Ishikawa (cell line): ENCODE measurements around the gene BEGAIN.

Experiments used
- CEBPB ChIP-seq: IDR thresholded peaks from 2 replicates; pipeline ENCODE4 v1.6.1; 2012
- CREB1 ChIP-seq: IDR thresholded peaks from 2 replicates; pipeline ENCODE4 v1.6.1; 2012; ENCODE audit warnings: low read depth
- EGR1 ChIP-seq: IDR thresholded peaks from 2 replicates; pipeline ENCODE4 v1.6.1; 2012
- EP300 ChIP-seq: IDR thresholded peaks from 2 replicates; pipeline ENCODE4 v1.6.1; 2012; ENCODE audit warnings: borderline replicate concordance
- FOXM1 ChIP-seq: IDR thresholded peaks from 2 replicates; pipeline ENCODE4 v1.6.1; 2012; ENCODE audit warnings: low read depth, borderline replicate concordance
- NFIC ChIP-seq: IDR thresholded peaks from 2 replicates; pipeline ENCODE4 v1.6.1; 2012
- RAD21 ChIP-seq: IDR thresholded peaks from 2 replicates; pipeline ENCODE4 v1.6.1; 2012; ENCODE audit warnings: low read depth
- TAF1 ChIP-seq: IDR thresholded peaks from 2 replicates; pipeline ENCODE4 v1.6.1; 2012; ENCODE audit warnings: low read depth, mild to moderate bottlenecking
- TCF12 ChIP-seq: IDR thresholded peaks from 2 replicates; pipeline ENCODE4 v1.6.1; 2012; ENCODE audit warnings: low read depth
- TEAD4 ChIP-seq: IDR thresholded peaks from 2 replicates; pipeline ENCODE4 v1.6.1; 2012
- YY1 ChIP-seq: IDR thresholded peaks from 2 replicates; pipeline ENCODE4 v1.6.1; 2012; ENCODE audit warnings: low read depth
- ZBTB7A ChIP-seq: IDR thresholded peaks from 2 replicates; pipeline ENCODE4 v1.6.1; 2012; ENCODE audit warnings: low read depth
- TF ChIP-seq, protein P1 (sequence below): IDR thresholded peaks from 2 replicates; pipeline ENCODE4 v1.6.1; 2012; ENCODE audit warnings: low read depth, mild to moderate bottlenecking
- TF ChIP-seq, protein P2 (sequence below): IDR thresholded peaks from 2 replicates; pipeline ENCODE4 v1.6.1; 2012
- TF ChIP-seq, protein P3 (sequence below): IDR thresholded peaks from 2 replicates; pipeline ENCODE4 v1.6.1; 2012

The BEGAIN gene

DNA sequence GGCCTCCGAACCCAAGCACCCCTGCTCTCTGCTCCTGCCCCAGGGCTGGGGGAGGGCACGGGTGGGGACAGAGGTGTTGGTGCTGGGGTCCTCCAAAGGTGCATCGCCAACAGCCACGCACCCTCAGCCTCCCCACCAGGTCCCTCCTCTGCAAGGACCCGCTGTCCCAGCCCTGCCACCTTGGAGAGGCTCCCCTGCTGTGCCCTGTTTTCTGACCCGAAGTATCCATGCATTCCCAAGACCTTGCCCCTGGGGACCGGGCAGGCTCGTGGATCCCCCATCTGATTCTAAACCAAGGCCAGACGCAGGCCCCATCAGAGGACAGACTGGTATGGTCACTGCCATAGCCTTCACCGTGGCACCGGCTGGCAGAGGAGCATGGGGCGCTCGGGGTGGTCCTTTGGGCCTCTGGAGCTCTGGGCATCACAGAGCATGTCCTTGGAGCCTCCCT lies 22.7 kb upstream of the BEGAIN start:
- TF ChIP-seq FOXM1 (no peak), EP300 (no peak), NFIC (no peak), YY1 (no peak), CEBPB (no peak), TEAD4 (no peak)
- TF ChIP-seq, protein P1, sequence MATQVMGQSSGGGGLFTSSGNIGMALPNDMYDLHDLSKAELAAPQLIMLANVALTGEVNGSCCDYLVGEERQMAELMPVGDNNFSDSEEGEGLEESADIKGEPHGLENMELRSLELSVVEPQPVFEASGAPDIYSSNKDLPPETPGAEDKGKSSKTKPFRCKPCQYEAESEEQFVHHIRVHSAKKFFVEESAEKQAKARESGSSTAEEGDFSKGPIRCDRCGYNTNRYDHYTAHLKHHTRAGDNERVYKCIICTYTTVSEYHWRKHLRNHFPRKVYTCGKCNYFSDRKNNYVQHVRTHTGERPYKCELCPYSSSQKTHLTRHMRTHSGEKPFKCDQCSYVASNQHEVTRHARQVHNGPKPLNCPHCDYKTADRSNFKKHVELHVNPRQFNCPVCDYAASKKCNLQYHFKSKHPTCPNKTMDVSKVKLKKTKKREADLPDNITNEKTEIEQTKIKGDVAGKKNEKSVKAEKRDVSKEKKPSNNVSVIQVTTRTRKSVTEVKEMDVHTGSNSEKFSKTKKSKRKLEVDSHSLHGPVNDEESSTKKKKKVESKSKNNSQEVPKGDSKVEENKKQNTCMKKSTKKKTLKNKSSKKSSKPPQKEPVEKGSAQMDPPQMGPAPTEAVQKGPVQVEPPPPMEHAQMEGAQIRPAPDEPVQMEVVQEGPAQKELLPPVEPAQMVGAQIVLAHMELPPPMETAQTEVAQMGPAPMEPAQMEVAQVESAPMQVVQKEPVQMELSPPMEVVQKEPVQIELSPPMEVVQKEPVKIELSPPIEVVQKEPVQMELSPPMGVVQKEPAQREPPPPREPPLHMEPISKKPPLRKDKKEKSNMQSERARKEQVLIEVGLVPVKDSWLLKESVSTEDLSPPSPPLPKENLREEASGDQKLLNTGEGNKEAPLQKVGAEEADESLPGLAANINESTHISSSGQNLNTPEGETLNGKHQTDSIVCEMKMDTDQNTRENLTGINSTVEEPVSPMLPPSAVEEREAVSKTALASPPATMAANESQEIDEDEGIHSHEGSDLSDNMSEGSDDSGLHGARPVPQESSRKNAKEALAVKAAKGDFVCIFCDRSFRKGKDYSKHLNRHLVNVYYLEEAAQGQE: no peak

DNA sequence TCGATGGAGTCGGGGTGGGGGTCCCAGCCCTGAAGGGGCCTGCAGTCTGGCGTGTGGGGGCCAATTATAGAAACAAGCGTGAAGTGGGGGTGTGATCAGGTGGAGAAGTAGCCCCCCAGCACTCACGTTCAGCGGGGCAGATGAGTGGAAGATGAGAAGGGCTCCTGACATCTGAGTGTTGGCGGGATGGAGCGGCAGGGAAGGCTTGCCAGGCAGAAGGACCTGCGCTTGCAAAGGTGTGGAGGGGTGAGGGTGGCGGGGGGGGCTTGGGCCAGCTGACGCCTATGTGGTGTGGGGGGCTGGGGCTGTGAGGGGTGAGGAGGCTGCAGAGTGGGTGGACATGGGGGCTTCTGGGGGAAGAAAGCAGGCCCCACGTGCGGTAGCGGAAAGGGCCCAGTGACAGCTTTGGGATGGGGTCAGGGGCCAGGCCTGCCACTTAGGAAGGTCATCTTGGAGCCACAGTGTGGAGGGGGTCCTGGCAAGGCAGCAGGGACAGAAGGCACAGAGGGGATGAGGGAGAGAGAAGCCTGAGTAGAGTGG lies 22.2 kb upstream of the BEGAIN start:
- TF ChIP-seq, protein P2, sequence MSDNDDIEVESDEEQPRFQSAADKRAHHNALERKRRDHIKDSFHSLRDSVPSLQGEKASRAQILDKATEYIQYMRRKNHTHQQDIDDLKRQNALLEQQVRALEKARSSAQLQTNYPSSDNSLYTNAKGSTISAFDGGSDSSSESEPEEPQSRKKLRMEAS: no peak
- TF ChIP-seq RAD21 (no peak), FOXM1 (no peak), EGR1 (no peak), ZBTB7A (no peak)

DNA sequence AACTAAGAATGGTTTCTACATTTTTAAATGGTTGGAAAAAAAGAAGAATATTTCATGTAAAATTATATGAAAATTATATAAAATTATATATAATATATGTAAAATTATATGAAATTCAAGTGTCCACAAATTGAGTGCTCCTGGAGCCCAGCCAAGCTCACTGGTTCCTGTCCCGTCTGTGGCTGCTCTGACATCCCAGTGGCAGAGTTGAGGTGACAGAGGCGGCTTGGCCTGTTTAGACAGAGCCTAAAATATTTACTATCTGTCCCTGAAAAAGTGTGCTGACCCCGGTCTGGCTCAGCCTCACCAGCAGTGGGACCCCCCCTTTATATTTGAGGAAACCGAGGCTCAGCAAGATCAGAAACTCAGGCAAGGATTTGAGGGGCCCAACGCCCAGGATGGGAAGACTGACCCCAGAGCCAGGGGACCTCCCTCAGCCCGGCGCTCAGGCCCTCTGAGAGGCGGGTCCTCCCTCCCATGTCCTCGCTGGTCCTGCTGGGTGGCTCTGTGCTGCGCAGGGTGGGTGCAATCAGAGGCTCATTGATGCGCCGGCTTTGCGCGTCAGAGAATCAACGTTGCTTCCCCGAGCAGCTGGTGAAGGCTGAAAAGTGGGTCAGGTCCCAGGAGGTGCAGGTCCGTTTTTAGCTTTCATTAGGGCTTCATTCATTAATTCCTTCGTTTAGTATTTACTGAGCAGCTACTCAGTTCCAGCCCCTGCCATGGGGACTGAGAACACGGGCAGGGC lies 21.5 kb upstream of the BEGAIN start:
- TF ChIP-seq, protein P2: no peak
- TF ChIP-seq RAD21 (no peak), TEAD4 (no peak), CREB1 (no peak), EGR1 (no peak), NFIC (no peak), TAF1 (no peak), CEBPB (no peak)
- TF ChIP-seq, protein P1: no peak
- TF ChIP-seq, protein P3, sequence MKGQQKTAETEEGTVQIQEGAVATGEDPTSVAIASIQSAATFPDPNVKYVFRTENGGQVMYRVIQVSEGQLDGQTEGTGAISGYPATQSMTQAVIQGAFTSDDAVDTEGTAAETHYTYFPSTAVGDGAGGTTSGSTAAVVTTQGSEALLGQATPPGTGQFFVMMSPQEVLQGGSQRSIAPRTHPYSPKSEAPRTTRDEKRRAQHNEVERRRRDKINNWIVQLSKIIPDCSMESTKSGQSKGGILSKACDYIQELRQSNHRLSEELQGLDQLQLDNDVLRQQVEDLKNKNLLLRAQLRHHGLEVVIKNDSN: no peak

DNA sequence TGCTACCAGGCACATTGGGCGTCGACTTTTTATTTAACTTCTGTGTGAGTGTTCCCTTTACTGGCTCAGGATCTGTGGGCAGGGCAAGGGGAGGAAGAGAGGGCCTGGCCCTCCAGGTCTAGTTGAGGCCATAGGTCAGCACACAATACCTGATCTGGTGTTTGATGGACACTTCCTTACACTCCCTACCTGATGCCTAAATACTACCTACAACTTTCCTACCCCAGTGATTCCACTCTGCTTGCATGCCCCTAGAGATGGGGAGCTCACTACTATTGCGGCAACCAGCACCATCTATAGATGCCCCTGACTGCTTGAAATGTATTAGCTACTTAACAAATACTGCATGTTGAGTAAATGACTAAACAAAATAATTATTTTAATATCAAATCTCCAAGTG lies 20.8 kb upstream of the BEGAIN start:
- TF ChIP-seq, protein P1: no peak
- TF ChIP-seq CREB1 (no peak), EGR1 (no peak), ZBTB7A (no peak), CEBPB (no peak)
- TF ChIP-seq, protein P3: no peak

DNA sequence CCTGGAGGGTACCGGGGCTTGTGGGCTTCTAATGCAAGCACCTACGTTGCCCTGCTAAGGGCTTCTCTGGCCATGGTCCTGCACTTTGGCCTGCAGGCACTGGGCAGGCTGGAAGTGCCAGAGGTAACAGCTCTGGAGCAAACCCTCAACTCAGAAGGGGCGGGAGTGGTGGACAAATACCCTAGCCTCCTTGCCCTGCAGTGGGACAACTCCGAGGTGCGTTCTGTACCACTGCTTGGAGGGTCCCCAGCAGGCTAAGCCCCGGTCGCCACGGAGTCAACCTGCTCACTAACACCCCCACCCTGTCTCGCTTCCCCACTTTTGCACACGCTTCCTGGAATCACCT lies 20.4 kb upstream of the BEGAIN start:
- TF ChIP-seq NFIC (no peak), CREB1 (no peak), YY1 (no peak), TCF12 (no peak), EP300 (no peak), FOXM1 (no peak)
- TF ChIP-seq, protein P1: peak; percentile 26; the same call in 1 of the 2 replicates
- TF ChIP-seq, protein P3: no peak
- TF ChIP-seq, protein P2: no peak
